ENCODE results near the gene C17orf100.

GRCh38 chr17:6639586-6640535, 11.7 kb upstream of the C17orf100 start:
- TF ChIP-seq CTCF (optimal IDR thresholded peaks at IDR 0.05 in 1 of 3, IDR thresholded peaks at IDR 0.05 in 1 of 3, conservative IDR thresholded peaks at IDR 0.05 in 1 of 3; ENCODE audit: extremely low read depth in 1 of 3, insufficient read depth in 2 of 3, low read length in 3 of 3) (no peak), EZH2 (IDR thresholded peaks at IDR 0.05; ENCODE audit: low read length) (no peak)

Measured in keratinocyte (primary cell).